HepG2 (cell line): ENCODE measurements around the gene TP53I3. TPM values are rescaled to one million over a fixed set of nuclear protein-coding genes. Genes with fewer than 3 reads are reported as not detected.

ENCODE experiments used
- EED ChIP-seq: sonication (generic); formaldehyde crosslinking; IDR thresholded peaks from 2 replicates; pipeline ENCODE4 v1.5.0; 2020; ENCODE audit warnings: mild to moderate bottlenecking, missing genetic modification reagents
- FUBP1 ChIP-seq: sonication (generic); formaldehyde crosslinking; IDR thresholded peaks from 2 replicates; pipeline ENCODE4 v1.5.1; 2020; ENCODE audit warnings: missing genetic modification reagents, mild to moderate bottlenecking, borderline replicate concordance
- IKZF1 ChIP-seq: fragments of 450-650 bp; IDR thresholded peaks from 2 replicates; pipeline ENCODE4 v1.7.1; 2016
- IRF9 ChIP-seq: sonication (generic); formaldehyde crosslinking; IDR thresholded peaks from 2 replicates; pipeline ENCODE4 v1.8.0; 2022; ENCODE audit warnings: missing genetic modification reagents, mild to moderate bottlenecking, borderline replicate concordance
- KAT2B ChIP-seq: fragments of 150-350 bp; IDR thresholded peaks from 2 replicates; pipeline ENCODE4 v1.6.1; 2014; ENCODE audit warnings: low read depth, low read length, borderline replicate concordance
- KLF11 ChIP-seq: IDR thresholded peaks from 2 replicates; pipeline ENCODE4 v1.6.1; 2016; ENCODE audit warnings: missing compliant biosample characterization
- KLF16 ChIP-seq, 2 experiments: sonication (generic) in 1 of 2; formaldehyde crosslinking in 1 of 2; IDR thresholded peaks; 2 replicates each; pipeline versions ENCODE4 v1.6.1 to v1.8.0; 2016 to 2023; ENCODE audit warnings: missing genetic modification reagents in 2 of 2, missing compliant biosample characterization in 1 of 2
- PHF5A ChIP-seq: IDR thresholded peaks from one replicate; pipeline ENCODE4 v1.6.1; 2018; ENCODE audit warnings: low read depth, missing genetic modification reagents; ENCODE audit not compliant: unreplicated experiment
- SKI ChIP-seq: fragments of 450-650 bp; IDR thresholded peaks from one replicate; pipeline ENCODE4 v1.6.1; 2018; ENCODE audit warnings: mild to moderate bottlenecking; ENCODE audit not compliant: partially characterized antibody
- TBX2 ChIP-seq: sonication (generic); formaldehyde crosslinking; IDR thresholded peaks from 2 replicates; pipeline ENCODE4 v1.5.0; 2020; ENCODE audit warnings: missing genetic modification reagents, mild to moderate bottlenecking, borderline replicate concordance
- ZBTB34 ChIP-seq: sonication (generic); formaldehyde crosslinking; IDR thresholded peaks from 2 replicates; pipeline ENCODE4 v1.8.0; 2022; ENCODE audit warnings: mild to moderate bottlenecking, missing genetic modification reagents
- ZFP91 ChIP-seq: sonication (generic); formaldehyde crosslinking; IDR thresholded peaks from 2 replicates; pipeline ENCODE4 v1.9.0; 2022; ENCODE audit warnings: missing genetic modification reagents, mild to moderate bottlenecking, borderline replicate concordance
- ZMYM4 ChIP-seq: sonication (generic); formaldehyde crosslinking; IDR thresholded peaks from 2 replicates; pipeline ENCODE4 v1.8.1; 2023; ENCODE audit warnings: mild to moderate bottlenecking, missing genetic modification reagents
- ZNF180 ChIP-seq: sonication (generic); formaldehyde crosslinking; IDR thresholded peaks from 2 replicates; pipeline ENCODE4 v1.4.0; 2020; ENCODE audit warnings: low read depth, missing genetic modification reagents, borderline replicate concordance
- ZNF451 ChIP-seq: sonication (generic); formaldehyde crosslinking; IDR thresholded peaks from 2 replicates; pipeline ENCODE4 v1.5.0; 2020; ENCODE audit warnings: mild to moderate bottlenecking, missing genetic modification reagents
- ZNF652 ChIP-seq: IDR thresholded peaks from 2 replicates; pipeline ENCODE4 v1.6.1; 2016; ENCODE audit warnings: low read depth, borderline replicate concordance
- ZNF687 ChIP-seq: sonication (generic); formaldehyde crosslinking; IDR thresholded peaks from 2 replicates; pipeline ENCODE4 v1.5.1; 2020; ENCODE audit warnings: mild to moderate bottlenecking, missing genetic modification reagents, moderate library complexity
- ZNF713 ChIP-seq: sonication (generic); formaldehyde crosslinking; IDR thresholded peaks from 2 replicates; pipeline ENCODE4 v1.4.0; 2020; ENCODE audit warnings: mild to moderate bottlenecking, missing genetic modification reagents
- ZNF792 ChIP-seq: IDR thresholded peaks from 2 replicates; pipeline ENCODE4 v1.6.1; 2016
- polyA plus RNA-seq, 8 experiments: library from polyadenylated mRNA; depleted of rRNA in 3 of 8; stranded (reverse) in 7 of 8; unstranded in 1 of 8; fragments of >200 nt; fragmentation: Illumina TruSeq in 4 of 8; extraction: Trizol in 4 of 8; gene quantifications; 2 replicates each; pipeline versions ENCODE4 v1.2.1 to v1.2.3, GENCODE V29; 2011 to 2016; ENCODE audit warnings: low read depth in 4 of 8, missing spikeins in 1 of 8, mixed read lengths in 1 of 8; ENCODE audit not compliant: insufficient read depth in 1 of 8
- total RNA-seq, 5 experiments: library from RNA; depleted of rRNA; stranded (reverse); fragments of >200 nt; fragmentation: Illumina TruSeq; extraction: Trizol; gene quantifications; 2 replicates each; pipeline ENCODE4 v1.2.3, GENCODE V29; 2016; ENCODE audit warnings: low read depth in 1 of 5

The TP53I3 gene
- total and polyA plus RNA-seq, 2 of the 13 experiments (the other 11 are each of a cell fraction or from before 2014, with no cell fraction given): 25.0 to 44.1 TPM

GRCh38 chr2:24123195-24123921 lies 38.7 kb upstream of the TP53I3 start, which contains the start of the genes FAM228B and PFN4 (continued):
- TF ChIP-seq ZNF687 (peak; percentile 97), ZNF652 (CRISPR knock-in tag) (no peak), KLF11 (CRISPR knock-in tag) (no peak), FUBP1 (CRISPR knock-in tag) (no peak), SKI (peak; percentile 65), ZBTB34 (CRISPR knock-in tag) (peak; percentile 81), ZNF180 (CRISPR knock-in tag) (no peak; the same call in none of the 2 replicates), KAT2B (no peak), KLF16 (CRISPR knock-in tag; IDR thresholded peaks at IDR 0.05) (no peak; a peak in 1 of 4 replicates), IKZF1 (no peak), ZNF451 (CRISPR knock-in tag) (peak; percentile 96), ZMYM4 (peak; percentile 91), ZNF792 (CRISPR knock-in tag) (peak; percentile 73; the same call in 1 of the 2 replicates), PHF5A (CRISPR knock-in tag) (no peak), ZFP91 (CRISPR knock-in tag) (peak; percentile 93; the same call in 1 of the 2 replicates), IRF9 (peak; percentile 89), TBX2 (CRISPR knock-in tag) (peak; percentile 74), EED (CRISPR knock-in tag) (peak; percentile 83), ZNF713 (CRISPR knock-in tag) (0 out of 2 replicates have a peak, but pooled peaks have one; percentile 38)
